Gastroesophageal sphincter (tissue), 4 donors: ENCODE data around the gene FOXD4L6. TPM values are rescaled to one million over a fixed set of nuclear protein-coding genes. Genes with fewer than 3 reads are reported as not detected.
"Not testable (repeated sequence)": the region's sequence is repeated elsewhere in the genome, so short reads cannot be mapped to it uniquely, and the experiment has no call there.

ENCODE experiments used
- ATAC-seq: fragments of 150-250 bp; one replicate; pipeline ENCODE4 v1.9.1; 2016; ENCODE audit warnings: mild to moderate bottlenecking, moderate library complexity
- H3K27ac ChIP-seq, 4 donors: fragments of 200-600 bp; sonication (generic) in 3 of 4; 1 replicate in 3 of 4; 2 replicates in 1 of 4; pipeline ENCODE4 v1.5.1; 2016 to 2019
- H3K27me3 ChIP-seq: fragments of 200-600 bp; sonication (generic); one replicate; pipeline ENCODE4 v1.5.1; 2019
- H3K36me3 ChIP-seq, 2 donors: fragments of 200-600 bp; sonication (generic); one replicate each; pipeline ENCODE4 v1.5.1; 2019; ENCODE audit warnings: control low read depth in 1 of 2
- H3K4me1 ChIP-seq, 3 donors: fragments of 200-600 bp; sonication (generic); 1 replicate in 2 of 3; 2 replicates in 1 of 3; pipeline ENCODE4 v1.5.1; 2016 to 2019; ENCODE audit warnings: control low read depth in 2 of 3
- H3K4me3 ChIP-seq, 2 donors: fragments of 200-600 bp; sonication (generic); one replicate each; pipeline ENCODE4 v1.5.1; 2019; ENCODE audit warnings: mild to moderate bottlenecking in 1 of 2, moderate library complexity in 1 of 2
- H3K9me3 ChIP-seq, 3 donors: fragments of 200-600 bp; sonication (generic); one replicate each; pipeline ENCODE4 v1.5.1; 2017 to 2019; ENCODE audit warnings: control low read depth in 2 of 3
- WGBS, 2 donors: methylation state at CpG; one replicate each; pipeline ENCODE4 v1.1.5; 2018; ENCODE audit warnings: low coverage in 1 of 2; 5-methylcytosine and 5-hydroxymethylcytosine counted together
- total RNA-seq, 4 donors: library from RNA; depleted of rRNA; stranded (reverse); fragments of >200 nt; gene quantifications; one replicate each; pipeline ENCODE4 v1.1.0, GENCODE V29; 2016

The FOXD4L6 gene
- total RNA-seq, 4 donors from 2014 or later: not detected

DNA sequence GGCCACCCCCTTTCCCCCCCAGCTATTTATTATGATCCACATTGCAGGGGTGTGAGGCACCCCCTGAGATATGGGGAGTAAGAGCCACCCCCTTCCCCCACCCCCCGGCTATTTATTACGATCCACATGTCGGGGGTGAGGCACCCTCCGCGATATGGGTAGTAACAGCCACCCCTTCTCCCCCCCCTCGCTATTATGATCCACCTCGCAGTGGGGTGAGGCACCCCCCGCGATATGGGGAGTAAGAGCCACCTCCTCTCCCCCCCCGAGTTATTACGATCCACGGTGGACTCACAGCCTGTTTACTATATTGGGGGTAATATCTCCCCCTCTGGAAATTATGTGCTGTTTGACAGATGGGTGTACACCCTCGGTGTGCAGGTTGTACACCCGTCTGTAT is 15.1 kb downstream of the FOXD4L6 start:
- H3K4me3 ChIP-seq, ATAC-seq, H3K36me3 ChIP-seq, H3K9me3 ChIP-seq, H3K27ac ChIP-seq, H3K4me1 ChIP-seq: not testable (repeated sequence)
- no CpG with 5 or more reads among the region's 14 CpGs for WGBS, 2 donors
- peaks cover 24% of the 10 kb centered on the region for H3K27me3 ChIP-seq

DNA sequence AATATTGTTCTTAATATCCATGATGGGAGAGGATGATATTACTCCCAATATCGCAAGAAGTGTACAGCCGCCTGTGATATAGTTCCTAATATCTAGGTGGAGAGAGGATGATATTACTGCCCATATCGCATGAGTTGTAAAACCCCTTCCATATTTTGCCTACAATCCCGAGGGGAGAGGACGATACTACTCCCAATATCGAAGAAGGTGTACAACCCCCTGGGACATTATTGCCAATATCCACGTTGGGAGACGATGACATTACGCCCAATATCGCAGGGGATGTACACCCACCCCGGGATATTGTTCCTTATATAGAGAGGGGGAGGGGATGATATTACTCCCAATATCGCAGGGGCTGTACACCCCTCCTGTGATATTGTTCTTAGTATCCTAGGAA is 17.1 kb downstream of the FOXD4L6 start:
- ATAC-seq, H3K27ac ChIP-seq, H3K9me3 ChIP-seq, H3K4me3 ChIP-seq, H3K36me3 ChIP-seq, H3K4me1 ChIP-seq: not testable (repeated sequence)
- peaks cover 30% of the 10 kb centered on the region for H3K27me3 ChIP-seq
- 81 to 84% methylated on average over 10 to 11 of the region's 12 CpGs for WGBS, 2 donors

DNA sequence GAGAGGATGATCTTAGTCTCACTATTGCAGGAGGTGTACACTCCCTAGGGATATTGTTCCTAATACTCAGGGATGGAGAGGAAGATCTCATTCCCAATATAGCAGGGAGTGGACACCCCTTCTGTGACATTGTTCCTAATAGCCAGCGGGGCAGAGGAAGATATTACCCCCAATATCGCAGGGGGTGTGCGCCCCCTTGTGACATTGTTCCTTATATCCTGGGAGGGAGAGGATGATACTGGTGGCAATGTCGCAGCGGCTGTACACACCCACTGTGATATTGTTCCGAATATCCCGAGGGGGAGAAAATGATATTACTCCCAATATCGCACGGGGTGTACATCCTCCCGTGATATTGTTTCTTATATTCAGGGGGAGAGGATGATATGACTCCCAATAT is 17.6 kb downstream of the FOXD4L6 start:
- not testable (repeated sequence) for H3K27ac ChIP-seq, H3K4me1 ChIP-seq, ATAC-seq, H3K36me3 ChIP-seq, H3K9me3 ChIP-seq, H3K4me3 ChIP-seq
- H3K27me3 ChIP-seq: peaks cover 31% of the 10 kb centered on the region
- WGBS, 2 donors: 18 to 29% methylated on average over 3 to 6 of the region's 10 CpGs

DNA sequence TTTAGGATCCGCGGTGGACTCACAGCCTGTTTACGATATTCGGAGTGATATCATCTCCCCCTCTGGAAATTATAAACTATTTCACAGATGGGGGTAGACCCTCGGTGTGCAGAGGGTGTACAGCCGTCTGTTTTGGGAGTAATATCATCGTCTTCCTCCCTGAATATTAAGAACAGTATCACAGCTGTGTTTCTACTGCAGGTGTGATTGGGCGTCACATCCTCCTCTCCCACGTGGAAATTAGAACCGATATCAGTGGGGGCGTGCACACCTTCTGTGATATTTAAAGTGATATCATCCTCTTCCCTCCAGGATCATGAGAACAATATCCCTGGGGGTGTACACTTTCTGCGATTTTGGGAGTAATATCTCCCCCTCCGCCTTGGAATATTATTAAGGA is 19.2 kb downstream of the FOXD4L6 start:
- H3K9me3 ChIP-seq, H3K36me3 ChIP-seq, H3K4me3 ChIP-seq, H3K27ac ChIP-seq, ATAC-seq, H3K4me1 ChIP-seq: not testable (repeated sequence)
- 23 to 25% methylated on average over 5 to 7 of the region's 13 CpGs for WGBS, 2 donors
- H3K27me3 ChIP-seq: peaks cover 36% of the 10 kb centered on the region

DNA sequence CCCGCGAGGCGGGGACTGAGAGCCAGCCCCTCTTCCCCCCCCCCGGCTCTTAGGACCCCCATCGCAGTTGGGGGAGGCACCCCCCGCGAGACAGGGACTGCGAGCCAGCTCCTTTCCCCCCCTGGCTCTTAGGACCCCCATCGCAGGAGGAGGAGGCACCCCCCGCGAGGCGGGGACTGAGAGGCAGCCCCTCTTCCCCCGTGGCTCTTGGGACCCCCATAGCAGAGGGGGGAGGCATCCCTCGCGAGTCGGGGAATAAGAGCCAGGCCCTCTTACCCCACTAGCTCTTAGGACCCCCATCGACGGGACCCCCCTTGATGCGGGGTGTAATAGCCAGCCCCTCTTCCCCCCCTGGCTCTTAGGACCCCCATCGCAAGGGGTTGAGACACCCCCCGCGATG is 19.7 kb downstream of the FOXD4L6 start:
- H3K4me3 ChIP-seq, H3K4me1 ChIP-seq, ATAC-seq, H3K36me3 ChIP-seq, H3K27ac ChIP-seq, H3K9me3 ChIP-seq: not testable (repeated sequence)
- WGBS, 2 donors: no CpG with 5 or more reads among the region's 22 CpGs
- H3K27me3 ChIP-seq: peaks cover 32% of the 10 kb centered on the region

DNA sequence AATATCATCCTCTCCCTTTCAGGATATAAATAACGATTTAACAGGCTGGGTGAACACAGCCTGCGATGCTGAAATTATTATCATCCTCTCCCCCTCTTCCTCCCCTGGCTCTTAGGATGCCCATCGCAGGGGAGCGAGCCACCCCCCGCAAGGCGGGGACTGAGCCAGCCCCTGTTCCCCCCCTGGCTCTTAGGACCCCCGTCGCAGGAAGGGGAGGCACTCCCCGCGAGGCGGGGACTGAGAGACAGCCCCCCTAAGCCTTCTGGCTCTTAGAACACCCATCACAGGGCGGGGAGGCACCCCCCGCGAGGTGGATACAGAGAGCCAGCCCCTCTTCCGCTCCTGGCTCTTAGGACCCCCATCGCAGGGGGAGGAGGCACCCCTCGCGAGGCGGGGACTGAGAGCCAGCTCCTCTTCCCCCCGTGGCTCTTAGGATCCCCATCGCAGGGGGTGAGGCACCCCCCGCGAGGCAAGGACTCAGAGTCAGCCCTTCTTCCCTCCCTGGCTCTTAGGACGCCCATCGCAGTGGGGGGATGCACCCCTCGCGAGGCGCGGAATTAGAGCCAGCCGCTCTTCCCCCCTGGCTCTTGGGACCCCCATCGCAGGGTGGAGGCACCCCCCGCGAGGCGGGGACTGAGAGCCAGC is 21.9 kb downstream of the FOXD4L6 start:
- no CpG with 5 or more reads among the region's 34 CpGs for WGBS, 2 donors
- ATAC-seq, H3K4me1 ChIP-seq, H3K36me3 ChIP-seq, H3K4me3 ChIP-seq, H3K9me3 ChIP-seq, H3K27ac ChIP-seq: not testable (repeated sequence)
- peaks cover 30% of the 10 kb centered on the region for H3K27me3 ChIP-seq

DNA sequence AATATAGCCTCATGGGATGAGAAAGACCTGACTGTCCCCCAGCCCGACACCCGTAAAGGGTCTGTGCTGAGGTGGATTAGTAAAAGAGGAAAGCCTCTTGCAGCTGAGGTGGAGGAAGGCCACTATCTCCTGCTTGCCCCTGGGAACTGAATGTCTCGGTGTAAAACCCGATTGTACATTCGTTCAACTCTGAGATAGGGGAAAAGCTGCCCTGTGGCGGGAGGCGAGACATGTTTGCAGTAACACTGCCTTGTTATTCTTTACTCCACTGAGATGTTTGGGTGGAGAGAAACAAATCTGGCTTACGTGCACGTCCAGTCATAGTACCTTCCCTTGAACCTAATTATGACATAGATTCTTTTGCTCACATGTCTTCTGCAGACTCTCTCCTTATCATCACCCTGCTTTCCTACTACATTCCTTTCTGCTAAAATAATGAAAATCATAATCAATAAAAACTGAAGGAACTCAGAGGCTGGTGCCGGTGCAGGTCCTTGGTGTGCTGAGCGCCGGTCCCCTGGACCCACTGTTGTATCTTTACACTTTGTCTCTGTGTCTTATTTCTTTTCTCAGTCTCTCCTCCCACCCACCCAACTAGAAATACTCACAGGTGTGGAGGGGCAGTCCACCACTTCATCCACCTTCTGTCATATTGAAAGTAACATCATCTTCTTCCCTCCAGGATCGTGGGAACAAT is 22.8 kb downstream of the FOXD4L6 start:
- not testable (repeated sequence) for H3K4me3 ChIP-seq, H3K27ac ChIP-seq, H3K4me1 ChIP-seq, H3K9me3 ChIP-seq, ATAC-seq, H3K36me3 ChIP-seq
- H3K27me3 ChIP-seq: peaks cover 22% of the 10 kb centered on the region
- WGBS, 2 donors: 20 to 46% methylated on average over 1 to 5 of the region's 13 CpGs

DNA sequence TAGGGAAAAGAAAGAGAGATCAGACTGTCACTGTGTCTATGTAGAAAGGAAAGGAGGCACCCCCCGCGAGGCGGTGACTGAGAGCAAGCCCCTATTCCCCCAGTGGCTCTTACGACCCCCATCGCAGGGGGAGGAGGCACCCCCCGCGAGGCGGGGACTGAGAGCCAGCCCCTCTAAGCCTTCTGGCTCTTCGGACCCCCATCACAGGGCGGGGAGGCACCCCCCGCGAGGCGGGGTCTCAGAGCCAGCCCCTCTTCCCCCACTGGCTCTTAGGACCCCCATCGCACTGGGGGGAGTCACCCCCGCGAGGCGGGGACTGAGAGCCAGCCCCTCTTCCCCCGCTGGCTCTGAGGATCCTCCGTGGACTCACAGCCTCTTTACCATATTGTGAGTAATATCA is 23.9 kb downstream of the FOXD4L6 start:
- not testable (repeated sequence) for H3K4me1 ChIP-seq, ATAC-seq, H3K4me3 ChIP-seq, H3K27ac ChIP-seq, H3K36me3 ChIP-seq, H3K9me3 ChIP-seq
- H3K27me3 ChIP-seq: peaks cover 22% of the 10 kb centered on the region
- WGBS, 2 donors: 0 to 45% methylated on average over 1 to 3 of the region's 19 CpGs

DNA sequence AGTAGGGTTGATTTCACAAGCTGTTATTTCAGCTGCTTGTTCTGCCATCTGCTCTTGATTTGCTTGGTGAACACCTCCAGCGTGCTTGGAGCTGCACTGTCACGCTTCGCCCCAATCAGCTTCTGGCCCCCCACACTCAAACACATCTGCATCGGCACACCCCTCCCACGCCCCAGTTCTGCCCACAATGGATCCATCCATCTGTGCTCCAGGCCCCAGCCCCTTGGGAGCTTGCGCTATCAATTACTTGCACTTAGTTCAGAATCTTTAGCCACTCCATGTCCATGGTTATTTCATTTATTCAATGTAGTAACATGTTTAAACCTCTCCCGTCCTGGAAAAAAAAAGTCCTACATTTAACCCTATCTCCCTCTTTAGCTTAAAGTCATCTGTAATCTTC is 28.0 kb downstream of the FOXD4L6 start:
- not testable (repeated sequence) for H3K36me3 ChIP-seq, H3K27ac ChIP-seq, ATAC-seq, H3K9me3 ChIP-seq, H3K4me3 ChIP-seq, H3K27me3 ChIP-seq, H3K4me1 ChIP-seq
- WGBS, 2 donors: 60 to 76% methylated on average over 4 to 6 of the region's 7 CpGs

DNA sequence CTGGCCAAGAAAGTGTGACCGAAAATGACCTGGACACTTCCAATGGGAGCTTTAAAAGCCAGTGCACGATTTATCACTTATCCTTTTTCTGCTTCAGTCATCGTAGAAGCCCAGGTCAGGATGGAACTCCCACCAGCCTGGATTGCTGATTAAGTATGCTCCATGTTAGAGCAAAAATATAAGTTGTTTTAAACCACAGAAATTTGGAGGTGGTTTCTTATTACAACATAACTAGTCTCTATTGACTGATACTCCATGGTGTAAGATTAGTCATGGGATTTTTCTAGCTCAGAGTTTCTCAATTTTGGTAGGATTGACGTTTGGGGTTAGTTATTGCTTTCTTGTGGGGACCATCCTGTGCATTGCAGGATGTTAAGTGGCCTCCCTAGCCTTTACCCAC is 29.7 kb downstream of the FOXD4L6 start:
- ATAC-seq, H3K4me3 ChIP-seq, H3K36me3 ChIP-seq, H3K27me3 ChIP-seq, H3K4me1 ChIP-seq, H3K27ac ChIP-seq, H3K9me3 ChIP-seq: not testable (repeated sequence)
- 60 to 67% methylated on average over 1 to 4 of the region's 4 CpGs for WGBS, 2 donors

DNA sequence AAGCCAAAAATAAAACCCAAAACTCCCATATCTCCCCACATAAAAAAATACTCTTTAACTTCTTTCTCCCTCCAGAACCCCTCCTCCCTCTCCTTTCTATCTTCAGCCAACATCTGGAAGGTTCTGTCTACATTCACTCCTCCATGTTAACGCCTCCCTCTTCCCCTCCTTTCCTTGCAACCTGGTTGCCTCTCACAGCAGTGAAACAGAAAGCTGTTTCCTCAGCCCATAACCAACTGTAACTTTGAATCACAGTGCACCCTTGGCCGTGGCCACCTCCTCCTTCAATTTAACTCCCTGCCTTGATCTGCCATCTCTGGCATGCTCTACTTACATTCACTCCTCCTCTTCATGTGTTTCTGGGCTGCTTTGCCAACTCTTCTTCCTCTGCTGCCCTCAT is 33.4 kb downstream of the FOXD4L6 start:
- not testable (repeated sequence) for H3K9me3 ChIP-seq, H3K4me1 ChIP-seq, ATAC-seq, H3K27me3 ChIP-seq, H3K4me3 ChIP-seq, H3K27ac ChIP-seq, H3K36me3 ChIP-seq
- 34 to 68% methylated on average over 2 of the region's 2 CpGs for WGBS, 2 donors

DNA sequence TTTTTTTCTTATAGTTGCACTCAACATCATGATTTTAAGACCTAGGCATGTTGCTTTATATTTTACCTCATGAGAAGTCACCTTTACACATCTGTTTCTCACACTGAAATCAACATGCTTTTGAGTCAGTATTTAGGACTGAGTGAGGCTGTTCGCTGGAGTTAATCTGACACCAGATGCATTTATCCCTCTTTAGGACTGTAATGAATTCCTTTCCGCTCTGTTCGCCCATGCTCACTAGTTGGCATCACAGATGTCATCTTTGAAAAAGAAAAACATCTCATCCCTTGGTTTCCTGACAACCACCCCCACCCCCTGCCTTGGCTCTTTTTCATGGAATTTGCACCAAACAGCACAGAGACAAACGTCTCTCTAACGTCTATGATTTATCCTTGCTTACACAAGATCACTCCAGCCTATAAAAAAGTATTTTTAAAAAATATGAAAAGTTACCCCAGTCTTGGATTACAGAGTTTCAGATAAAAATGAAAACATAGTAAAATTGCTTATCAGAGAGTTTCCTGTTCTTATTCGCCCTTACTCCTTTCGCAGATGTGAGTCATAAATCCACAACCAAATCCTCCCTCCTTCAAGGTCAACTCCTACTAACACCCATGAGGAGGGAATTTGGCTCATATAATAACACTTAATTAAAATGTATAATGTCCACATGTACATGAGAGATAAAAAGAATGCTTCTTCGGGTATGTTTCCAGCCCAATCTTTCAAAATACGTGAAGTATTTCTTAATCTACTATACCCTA is 34.3 kb downstream of the FOXD4L6 start:
- no CpG with 5 or more reads among the region's 9 CpGs for WGBS, 2 donors
- not testable (repeated sequence) for H3K27me3 ChIP-seq, H3K9me3 ChIP-seq, H3K36me3 ChIP-seq, H3K27ac ChIP-seq, ATAC-seq, H3K4me1 ChIP-seq, H3K4me3 ChIP-seq

DNA sequence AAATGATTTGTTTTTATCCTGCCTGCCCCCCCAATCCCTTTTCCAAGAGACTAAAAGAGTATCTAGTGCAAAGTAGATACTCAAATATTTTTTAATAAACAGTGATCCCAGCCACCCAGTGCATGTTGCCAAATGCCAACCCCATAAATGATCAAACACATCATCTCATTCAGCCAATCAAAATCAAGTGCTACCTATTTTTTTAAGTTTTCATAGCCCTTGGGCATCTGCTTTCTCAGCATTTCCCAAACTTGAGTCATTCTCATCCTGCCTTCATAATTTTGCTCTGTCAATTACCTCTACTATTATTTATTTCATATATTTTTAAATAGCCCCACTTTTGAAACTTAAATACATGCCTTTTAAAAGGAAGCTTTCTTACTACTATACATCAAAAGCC is 37.6 kb downstream of the FOXD4L6 start:
- not testable (repeated sequence) for H3K36me3 ChIP-seq, H3K9me3 ChIP-seq, H3K27ac ChIP-seq, ATAC-seq, H3K4me1 ChIP-seq, H3K4me3 ChIP-seq
- H3K27me3 ChIP-seq: peaks cover 12% of the 10 kb centered on the region

DNA sequence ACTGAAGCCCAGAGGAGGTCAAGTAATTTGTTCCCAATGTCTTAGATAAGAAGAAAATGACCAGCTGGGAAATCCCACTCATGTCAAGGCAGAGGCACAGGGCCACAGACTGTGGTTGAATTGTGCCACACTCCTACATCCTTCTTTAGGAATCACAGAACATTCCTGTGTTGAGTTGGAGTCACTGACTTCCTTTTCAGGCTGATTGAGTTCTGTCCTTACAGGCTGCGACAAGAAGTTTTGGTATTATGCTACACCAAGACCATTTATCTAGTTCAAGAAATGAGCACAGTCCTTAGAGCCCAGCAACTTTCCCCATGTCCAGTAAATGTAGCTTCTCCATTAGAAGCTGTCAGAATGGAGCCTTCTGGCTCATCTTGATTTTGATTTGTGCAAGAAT is 38.1 kb downstream of the FOXD4L6 start:
- H3K27me3 ChIP-seq: peaks cover 14% of the 10 kb centered on the region
- H3K9me3 ChIP-seq, H3K27ac ChIP-seq, H3K4me1 ChIP-seq, H3K4me3 ChIP-seq, ATAC-seq, H3K36me3 ChIP-seq: not testable (repeated sequence)
- 20% methylated on average over 1 of the region's 1 CpG; no CpG with 5 or more reads in 1 of the 2 donors for WGBS, 2 donors
